Endothelial cell of umbilical vein (primary cell): ENCODE data around the gene KSR1. TPM values are rescaled to one million over a fixed set of nuclear protein-coding genes. Genes with fewer than 3 reads are reported as not detected.

ENCODE experiments used
- BruUV-seq: library from RNA; stranded (reverse); fragments of 400-500 nt; replicated peaks from 2 replicates; lab custom pipeline; 2021; lab: Mats Ljungman, UMichigan
- CTCF ChIA-PET: fragments of 300-600, 350-600 bp; sonication (Branson Sonifier 250); formaldehyde crosslinking; loops from one replicate; lab custom pipeline; 2021; ENCODE audit warnings: antibody characterized with exemption, inconsistent platforms; lab: Charles Lee
- POLR2A ChIA-PET: fragments of 300-600, 350-600 bp; sonication (Branson Sonifier 250); formaldehyde crosslinking; loops from one replicate; lab custom pipeline; 2021; ENCODE audit warnings: antibody characterized with exemption, inconsistent platforms; lab: Charles Lee
- DNase-seq: peaks from one replicate; pipeline ENCODE4 v3.0.0-alpha.2; 2011; ENCODE audit warnings: low read depth, low spot score
- FAIRE-seq: peaks from 2 replicates; lab custom pipeline; 2011; peaks lifted over from hg19 to GRCh38; lab: Jason Lieb, UNC
- H2AFZ ChIP-seq: 2 replicates; pipeline ENCODE4 v1.6.0; 2012; ENCODE audit warnings: low read depth, low read length, control low read depth, inconsistent platforms
- H3K27ac ChIP-seq: 2 replicates; pipeline ENCODE4 v1.5.1; 2011; ENCODE audit warnings: low read depth, mild to moderate bottlenecking, control low read depth, low read length, moderate library complexity; ENCODE audit not compliant: insufficient read depth
- H3K27me3 ChIP-seq, 2 experiments: 2 replicates each; pipeline versions ENCODE4 v1.6.0 to v1.6.1; 2011; ENCODE audit warnings: low read length in 2 of 2, mixed read lengths in 1 of 2; ENCODE audit not compliant: control insufficient read depth in 2 of 2, insufficient read depth in 2 of 2
- H3K36me3 ChIP-seq, 2 experiments: 2 replicates in 1 of 2; 3 replicates in 1 of 2; pipeline ENCODE4 v1.5.1; 2011; ENCODE audit warnings: low read length in 2 of 2, mild to moderate bottlenecking in 1 of 2, moderate library complexity in 1 of 2; ENCODE audit not compliant: control insufficient read depth in 2 of 2, insufficient read depth in 2 of 2; ENCODE audit errors: extremely low read depth in 1 of 2
- H3K4me1 ChIP-seq: 3 replicates; pipeline ENCODE4 v1.5.1; 2011; ENCODE audit warnings: mild to moderate bottlenecking, low read length; ENCODE audit not compliant: control insufficient read depth, insufficient read depth; ENCODE audit errors: extremely low read depth
- H3K4me2 ChIP-seq: 2 replicates; pipeline ENCODE4 v1.6.1; 2011; ENCODE audit warnings: low read length, control low read depth, mixed read lengths; ENCODE audit not compliant: insufficient read depth
- H3K4me3 ChIP-seq, 3 experiments: fragments of 200-600 bp in 1 of 3; sonication (generic), shearing (Covaris generic) in 1 of 3; replicated peaks in 1 of 3; 2 replicates each; pipeline ENCODE4 v1.5.1; 2011 to 2016; ENCODE audit warnings: control low read depth in 3 of 3, low read length in 3 of 3, mild to moderate bottlenecking in 2 of 3, inconsistent platforms in 1 of 3, low read depth in 1 of 3, moderate library complexity in 1 of 3; ENCODE audit not compliant: insufficient read depth in 1 of 3
- H3K79me2 ChIP-seq: 2 replicates; pipeline ENCODE4 v1.6.0; 2012; ENCODE audit warnings: low read length, inconsistent platforms; ENCODE audit not compliant: control insufficient read depth, insufficient read depth
- H3K9ac ChIP-seq: replicated peaks from 2 replicates; pipeline ENCODE3; 2011; ENCODE audit warnings: low read length, control low read depth; ENCODE audit not compliant: insufficient read depth; ENCODE audit errors: extremely low read depth
- H3K9me1 ChIP-seq: replicated peaks from 3 replicates; pipeline ENCODE4 v1.6.0; 2011; ENCODE audit warnings: mild to moderate bottlenecking, low read length; ENCODE audit not compliant: control insufficient read depth, insufficient read depth; ENCODE audit errors: extremely low read depth
- H3K9me3 ChIP-seq: replicated peaks from 2 replicates; pipeline ENCODE4 v1.5.1; 2012; ENCODE audit warnings: low read length, inconsistent platforms; ENCODE audit not compliant: control insufficient read depth, insufficient read depth
- H4K20me1 ChIP-seq: replicated peaks from 2 replicates; pipeline ENCODE3; 2011; ENCODE audit warnings: mild to moderate bottlenecking, low read length; ENCODE audit not compliant: control insufficient read depth, insufficient read depth; ENCODE audit errors: extremely low read depth
- CTCF ChIP-seq, 2 donors: IDR thresholded peaks; 1 replicate in 1 of 2; 2 replicates in 1 of 2; pipeline ENCODE4 v1.5.1; 2011; ENCODE audit warnings: low read length in 2 of 2, mild to moderate bottlenecking in 2 of 2, moderate library complexity in 2 of 2, control low read depth in 1 of 2, inconsistent platforms in 1 of 2, low read depth in 1 of 2; ENCODE audit not compliant: insufficient read depth in 1 of 2; ENCODE audit errors: extremely low read depth in 1 of 2
- EZH2 ChIP-seq: IDR thresholded peaks from 2 replicates; pipeline ENCODE4 v1.6.1; 2012; ENCODE audit warnings: borderline replicate concordance, low read depth, mild to moderate bottlenecking, moderate library complexity, low read length, inconsistent platforms; ENCODE audit not compliant: severe bottlenecking
- GATA2 ChIP-seq: IDR thresholded peaks from 2 replicates; pipeline ENCODE4 v1.7.0; 2011; ENCODE audit warnings: low read depth, mild to moderate bottlenecking, moderate library complexity, mixed read lengths, low read length; ENCODE audit not compliant: insufficient read length, insufficient read depth
- JUN ChIP-seq: IDR thresholded peaks from 2 replicates; pipeline ENCODE4 v1.6.1; 2011; ENCODE audit warnings: borderline replicate concordance, low read depth; ENCODE audit not compliant: insufficient read length, insufficient read depth
- MYC ChIP-seq: IDR thresholded peaks from one replicate; pipeline ENCODE4 v1.6.1; 2011; ENCODE audit warnings: mild to moderate bottlenecking, low read depth, low read length
- POLR2A ChIP-seq: IDR thresholded peaks from 2 replicates; pipeline ENCODE4 v1.6.1; 2012; ENCODE audit warnings: low read depth, mild to moderate bottlenecking, control low read depth, low read length
- POLR2AphosphoS5 ChIP-seq: IDR thresholded peaks from 2 replicates; pipeline ENCODE4 v1.6.1; 2012; ENCODE audit warnings: low read depth, mild to moderate bottlenecking, control low read depth, low read length, moderate library complexity; ENCODE audit not compliant: insufficient read depth
- dilution Hi-C: fragments of 300-500 bp; cut with MboI; formaldehyde crosslinking; loops from one replicate; pipeline ENCODE4 v1.15.0; 2019; ENCODE audit warnings: low sequenced_read_pairs; ENCODE audit not compliant: extremely low pct_ligation_motif_present
- intact Hi-C: fragments of 100-400 bp; cut with micrococcal nuclease; formaldehyde crosslinking; loops from one replicate; pipeline ENCODE4 v1.10.0; 2022
- polyA plus RNA-seq, 4 experiments: library from polyadenylated mRNA; depleted of rRNA in 3 of 4; stranded (reverse) in 3 of 4; unstranded in 1 of 4; fragments of >200 nt; gene quantifications; 2 replicates each; pipeline versions ENCODE4 v1.2.1 to v1.2.3, GENCODE V29; 2011 to 2012; ENCODE audit warnings: missing spikeins in 1 of 4
- total RNA-seq: library from RNA; stranded (reverse); gene quantifications from 2 replicates; pipeline ENCODE4 v1.2.3, GENCODE V29; 2021
- TF ChIP-seq, protein P1 (sequence below): IDR thresholded peaks from 2 replicates; pipeline ENCODE4 v1.6.1; 2011; ENCODE audit not compliant: insufficient read depth, insufficient read length

The KSR1 gene
- total and polyA plus RNA-seq, 2 donors (not counting 3 experiments of a cell fraction or from before 2014, with no cell fraction given) = 35.4 to 80.2 TPM

GRCh38 chr17:27573548-27573947, 117.3 kb downstream of the KSR1 start:
- no peaks in the 10 kb centered on the region for H3K36me3 ChIP-seq
- H3K4me1 ChIP-seq = peaks cover 11% of the 10 kb centered on the region
- no TSS peak for BruUV-seq
- intact Hi-C loops (no loop called here), dilution Hi-C loops (loop anchor here (25.0 kb wide), 1 partner anchor 136 kb away; no protein-coding TSS in a partner anchor)
- H3K9me3 ChIP-seq = no peaks in the 10 kb centered on the region
- H3K4me2 ChIP-seq = no peak overlapping the region
- no peak overlapping the region for H3K4me3 ChIP-seq
- DNase-seq (no peak), FAIRE-seq (no peak)
- TF ChIP-seq POLR2A (no peak), CTCF (IDR thresholded peaks at IDR 0.05; ENCODE audit: extremely low read depth in 1 of 2, insufficient read depth in 1 of 2, low read depth in 1 of 2, low read length in 2 of 2) (no peak), JUN (no peak), GATA2 (no peak), EZH2 (no peak), MYC (no peak), POLR2AphosphoS5 (no peak)
- TF ChIP-seq, protein P1, sequence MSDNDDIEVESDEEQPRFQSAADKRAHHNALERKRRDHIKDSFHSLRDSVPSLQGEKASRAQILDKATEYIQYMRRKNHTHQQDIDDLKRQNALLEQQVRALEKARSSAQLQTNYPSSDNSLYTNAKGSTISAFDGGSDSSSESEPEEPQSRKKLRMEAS = no peak
- no peaks in the 10 kb centered on the region for H4K20me1 ChIP-seq
- ChIA-PET POLR2A (no interaction called here), CTCF (interaction anchor here (0.9 to 2.1 kb wide), 3 partner anchors 11 to 26 kb away, joined by 3 to 6 read pairs (median 4); no protein-coding TSS in a partner anchor)
- H3K9ac ChIP-seq = no peak overlapping the region
- no peaks in the 10 kb centered on the region for H3K27me3 ChIP-seq
- no peaks in the 10 kb centered on the region for H3K9me1 ChIP-seq
- H3K79me2 ChIP-seq = peaks cover 47% of the 10 kb centered on the region
- no peak overlapping the region for H2AFZ ChIP-seq
- no peak overlapping the region for H3K27ac ChIP-seq
